ENCODE measurements around the gene BEST1.

Gene BEST1

DNA sequence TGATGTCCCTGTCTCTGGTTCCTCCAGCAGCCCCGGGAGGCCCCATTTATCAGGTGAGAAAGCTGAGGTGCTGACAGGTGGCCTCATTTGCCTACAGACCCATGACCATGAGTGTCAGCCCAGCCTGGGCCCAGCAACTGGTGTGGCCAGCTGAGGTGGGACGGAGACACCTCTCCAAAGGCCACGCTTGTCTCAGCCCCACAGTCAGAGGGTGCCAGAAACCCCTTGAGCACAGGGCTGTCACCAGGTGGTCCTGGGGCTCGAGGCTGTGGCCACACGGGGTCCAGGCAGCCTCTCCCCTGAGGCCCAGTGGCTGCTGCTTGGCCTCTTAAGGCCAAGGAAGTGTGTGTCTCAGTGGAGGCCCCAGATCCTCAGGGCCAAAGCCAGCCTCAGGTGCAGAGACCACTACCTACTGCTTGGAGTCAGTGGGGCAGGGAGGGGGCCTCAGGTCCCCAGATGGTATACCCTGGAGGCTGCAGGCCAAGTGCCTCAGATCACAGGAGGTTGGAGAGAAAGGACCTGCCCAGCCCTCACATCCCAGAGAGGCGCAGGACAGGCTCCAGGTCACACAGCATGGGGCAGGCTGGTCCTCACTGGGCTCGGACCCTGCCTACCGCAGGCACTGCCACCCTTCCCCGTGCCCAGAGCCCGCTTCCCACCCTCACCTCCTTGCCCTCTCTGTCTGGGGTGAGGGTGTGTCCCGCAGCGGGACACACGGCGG lies 44.2 kb upstream of the BEST1 start:
- H3K4me3 ChIP-seq (replicated peaks in 1 of 2; ENCODE audit: low read depth in 2 of 2, low read length in 2 of 2): no peak overlapping the region
- TF ChIP-seq, protein P1, sequence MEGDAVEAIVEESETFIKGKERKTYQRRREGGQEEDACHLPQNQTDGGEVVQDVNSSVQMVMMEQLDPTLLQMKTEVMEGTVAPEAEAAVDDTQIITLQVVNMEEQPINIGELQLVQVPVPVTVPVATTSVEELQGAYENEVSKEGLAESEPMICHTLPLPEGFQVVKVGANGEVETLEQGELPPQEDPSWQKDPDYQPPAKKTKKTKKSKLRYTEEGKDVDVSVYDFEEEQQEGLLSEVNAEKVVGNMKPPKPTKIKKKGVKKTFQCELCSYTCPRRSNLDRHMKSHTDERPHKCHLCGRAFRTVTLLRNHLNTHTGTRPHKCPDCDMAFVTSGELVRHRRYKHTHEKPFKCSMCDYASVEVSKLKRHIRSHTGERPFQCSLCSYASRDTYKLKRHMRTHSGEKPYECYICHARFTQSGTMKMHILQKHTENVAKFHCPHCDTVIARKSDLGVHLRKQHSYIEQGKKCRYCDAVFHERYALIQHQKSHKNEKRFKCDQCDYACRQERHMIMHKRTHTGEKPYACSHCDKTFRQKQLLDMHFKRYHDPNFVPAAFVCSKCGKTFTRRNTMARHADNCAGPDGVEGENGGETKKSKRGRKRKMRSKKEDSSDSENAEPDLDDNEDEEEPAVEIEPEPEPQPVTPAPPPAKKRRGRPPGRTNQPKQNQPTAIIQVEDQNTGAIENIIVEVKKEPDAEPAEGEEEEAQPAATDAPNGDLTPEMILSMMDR (IDR thresholded peaks at IDR 0.05; ENCODE audit: low read depth, low read length): no peak
- no peak for DNase-seq (ENCODE audit: low read depth in 2 of 2)

DNA sequence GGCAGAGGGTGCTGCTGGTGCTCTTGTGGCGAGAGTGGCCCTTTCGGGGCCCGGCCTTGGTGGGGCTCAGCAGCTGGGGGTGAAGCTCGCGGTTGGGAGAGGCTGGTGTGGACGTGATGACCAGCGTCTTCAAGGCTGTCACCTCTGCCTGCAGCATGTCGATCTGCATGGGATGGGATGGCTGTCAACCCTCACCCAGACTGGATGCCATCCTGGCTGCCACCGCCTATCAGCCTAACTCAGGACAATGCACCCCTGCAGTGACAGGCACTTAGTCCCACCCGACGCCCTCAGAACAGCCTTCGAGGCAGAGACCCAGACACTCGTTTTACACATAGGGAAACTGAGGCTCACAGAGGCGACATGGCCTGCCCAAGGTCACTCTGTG lies 43.6 kb upstream of the BEST1 start:
- no peak overlapping the region for H3K4me3 ChIP-seq (replicated peaks in 1 of 2; ENCODE audit: low read depth in 2 of 2, low read length in 2 of 2)
- DNase-seq (ENCODE audit: low read depth in 2 of 2): no peak
- TF ChIP-seq, protein P1 (IDR thresholded peaks at IDR 0.05; ENCODE audit: low read depth, low read length): no peak

DNA sequence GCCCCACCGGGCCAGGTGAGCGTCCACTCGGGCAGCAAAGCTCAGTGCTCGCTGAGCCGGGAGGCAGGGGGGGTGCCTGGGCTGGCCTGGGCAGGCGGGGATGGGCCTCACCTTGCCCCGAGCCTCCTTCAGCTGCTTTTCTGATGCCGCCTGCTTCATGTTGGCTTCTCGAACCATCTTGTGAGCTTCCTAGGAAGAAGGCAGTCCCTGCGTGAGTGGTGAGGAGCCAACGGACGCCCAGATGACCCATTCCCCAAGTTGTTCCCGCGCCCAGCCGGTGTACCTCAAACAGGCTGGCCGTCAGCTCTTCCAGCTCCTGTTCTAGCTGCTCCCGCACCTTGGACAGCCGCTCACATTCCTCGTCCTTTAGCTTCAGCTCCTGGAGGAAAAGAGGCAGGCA lies 42.9 kb upstream of the BEST1 start:
- TF ChIP-seq, protein P1 (IDR thresholded peaks at IDR 0.05; ENCODE audit: low read depth, low read length): no peak
- H3K4me3 ChIP-seq (replicated peaks in 1 of 2; ENCODE audit: low read depth in 2 of 2, low read length in 2 of 2): no peak overlapping the region
- no peak for DNase-seq (ENCODE audit: low read depth in 2 of 2)

DNA sequence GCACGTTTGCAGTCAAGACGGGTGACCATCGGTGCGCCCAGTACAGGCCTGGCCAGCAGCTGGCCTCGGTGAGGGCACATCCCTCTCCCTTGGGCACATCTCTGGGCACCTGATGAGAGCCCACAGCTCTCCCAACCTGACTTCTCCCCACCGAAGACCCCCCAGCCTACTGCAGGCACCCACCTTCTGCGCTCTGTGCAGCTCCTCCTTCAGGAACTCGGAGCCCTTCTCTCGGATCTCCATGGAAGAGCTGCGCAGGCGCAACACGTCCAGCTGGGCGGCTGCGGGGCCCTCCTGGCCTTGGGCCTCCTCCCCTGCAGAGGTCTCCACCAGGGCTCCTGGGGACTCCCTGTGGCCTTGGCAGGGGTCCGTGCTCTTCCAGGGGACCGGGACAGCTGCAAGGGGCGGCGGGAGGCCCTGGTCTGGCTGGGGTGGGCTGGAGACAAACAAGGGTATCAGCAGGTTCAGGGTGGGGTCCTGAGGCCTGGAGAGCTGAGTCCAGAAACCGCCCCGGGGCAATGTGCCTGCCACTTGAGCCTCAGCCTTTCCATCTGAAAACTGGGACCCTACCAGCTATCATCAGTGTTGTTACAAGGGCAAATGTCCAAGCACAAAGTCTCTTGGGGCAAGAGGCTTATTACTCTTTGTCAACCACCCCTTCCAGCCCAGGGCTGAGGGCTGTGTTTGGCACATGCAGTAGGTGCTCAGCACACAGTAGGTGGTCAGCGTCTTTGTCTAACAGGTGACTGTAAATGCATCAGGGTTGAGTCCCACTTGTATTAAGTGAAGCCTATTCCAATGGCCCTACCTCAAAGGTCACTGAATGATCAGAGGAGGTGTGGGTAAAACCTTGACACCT lies 42.1 kb upstream of the BEST1 start:
- H3K4me3 ChIP-seq (replicated peaks in 1 of 2; ENCODE audit: low read depth in 2 of 2, low read length in 2 of 2): no peak overlapping the region
- DNase-seq (ENCODE audit: low read depth in 2 of 2): no peak
- TF ChIP-seq, protein P1 (IDR thresholded peaks at IDR 0.05; ENCODE audit: low read depth, low read length): no peak

DNA sequence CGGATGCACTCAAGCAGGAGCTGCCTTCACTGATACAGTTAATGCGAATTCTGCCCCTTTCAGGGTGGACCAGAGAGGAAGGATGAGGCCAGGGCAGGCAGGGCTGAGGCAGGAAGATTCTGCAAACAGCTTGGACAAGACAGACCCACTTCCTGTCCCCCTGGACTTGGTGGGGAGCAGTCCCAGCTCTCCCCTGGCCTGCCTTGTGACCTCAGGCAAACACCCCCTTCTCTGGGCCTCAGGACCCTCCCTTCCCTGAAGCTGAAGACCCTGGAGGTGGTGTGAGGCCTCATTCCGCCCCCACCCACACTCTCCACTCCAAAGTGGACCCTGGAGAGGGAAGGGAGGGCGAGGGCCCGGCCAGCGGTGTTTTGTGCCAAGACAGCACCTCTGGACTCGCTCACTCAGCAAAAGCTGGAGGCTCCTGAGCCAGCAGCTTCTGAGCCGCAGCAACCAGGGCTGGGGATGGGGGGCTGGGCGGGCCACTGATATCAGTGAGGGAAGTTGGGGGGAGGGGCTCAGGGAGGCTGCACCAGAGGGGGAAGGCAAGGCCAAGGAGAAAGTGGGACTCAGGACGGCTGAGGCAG lies 41.3 kb upstream of the BEST1 start:
- DNase-seq (ENCODE audit: low read depth in 2 of 2): peak in 1 of 2 donors; percentile 47
- TF ChIP-seq, protein P1 (IDR thresholded peaks at IDR 0.05; ENCODE audit: low read depth, low read length): no peak

DNA sequence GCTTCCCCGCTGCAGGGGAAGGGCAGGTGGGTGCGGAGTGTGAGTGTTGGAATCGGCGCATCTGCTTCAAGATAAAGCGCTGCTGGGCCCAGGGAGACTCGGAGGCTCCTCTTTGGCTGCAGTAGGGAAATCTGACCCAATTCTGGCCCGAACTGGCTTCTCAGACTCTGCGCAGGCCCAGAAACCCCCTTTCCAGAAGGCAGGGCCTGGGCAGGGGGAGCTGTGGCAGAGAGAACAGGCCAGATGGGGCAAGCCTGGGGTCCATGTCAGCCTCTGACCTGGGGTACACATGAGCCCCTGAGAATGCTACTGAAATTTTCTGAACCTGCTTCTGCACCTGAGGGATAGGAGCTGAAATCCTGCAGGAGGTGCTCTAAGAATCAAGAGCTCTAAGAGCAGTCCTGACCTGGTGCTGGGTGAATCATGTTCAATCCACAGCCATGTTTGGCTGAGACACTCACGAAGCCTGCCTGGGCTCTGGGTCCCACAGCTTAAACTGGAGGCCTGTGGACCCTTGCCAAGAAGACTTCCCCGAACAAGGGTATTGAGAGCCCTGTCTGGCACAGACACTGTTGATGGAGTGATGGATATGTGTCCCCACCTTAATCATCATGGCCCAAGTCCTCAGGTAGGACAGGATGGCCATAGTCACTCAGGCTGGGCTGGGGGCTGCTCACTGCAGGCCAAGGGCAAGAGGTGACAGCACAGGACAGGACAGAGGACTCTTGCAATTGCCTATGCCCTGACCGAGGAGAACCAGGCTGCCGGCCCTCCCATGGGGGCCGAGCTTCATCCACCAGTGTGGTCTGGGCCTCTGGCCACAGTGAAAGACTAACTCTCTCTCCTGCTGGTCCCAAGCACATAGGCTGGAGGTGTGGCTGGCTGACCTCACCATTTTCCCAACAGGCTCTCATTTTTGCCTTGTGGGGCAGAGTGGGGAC lies 39.7 kb upstream of the BEST1 start:
- TF ChIP-seq, protein P1 (IDR thresholded peaks at IDR 0.05; ENCODE audit: low read depth, low read length): no peak
- H3K4me3 ChIP-seq (replicated peaks in 1 of 2; ENCODE audit: low read depth in 2 of 2, low read length in 2 of 2): no peak overlapping the region
- no peak for DNase-seq (ENCODE audit: low read depth in 2 of 2)

More for the DNA sequence above, 41.3 kb upstream of the BEST1 start:
- no peak overlapping the region for H3K4me3 ChIP-seq (replicated peaks in 1 of 2; ENCODE audit: low read depth in 2 of 2, low read length in 2 of 2)

Measured in cardiac fibroblast (primary cell).